CD14-positive monocyte (primary cell): ENCODE measurements around the gene PRCD. TPM values are rescaled to one million over a fixed set of nuclear protein-coding genes. Genes with fewer than 3 reads are reported as not detected.
A peak's percentile ranks its signal among the peaks of the same experiment; 100 is the strongest.

Experiments
- DNase-seq, 3 donors: peaks; one replicate each; pipeline ENCODE4 v3.0.0-alpha.2; 2011 to 2022
- H2AFZ ChIP-seq: 2 replicates; pipeline ENCODE4 v1.6.0; 2012; ENCODE audit warnings: mild to moderate bottlenecking, low read depth, low read length, inconsistent platforms; ENCODE audit not compliant: insufficient read depth, poor library complexity, severe bottlenecking
- H3K27ac ChIP-seq, 2 donors: 1 replicate in 1 of 2; 2 replicates in 1 of 2; pipeline ENCODE4 v1.5.1; 2012 to 2013; ENCODE audit warnings: low read length in 2 of 2, control low read depth in 1 of 2, inconsistent platforms in 1 of 2, low read depth in 1 of 2, mild to moderate bottlenecking in 1 of 2
- H3K27me3 ChIP-seq, 2 donors: one replicate each; pipeline versions ENCODE4 v1.6.0 to v1.6.1; 2011 to 2013; ENCODE audit warnings: low read length in 2 of 2; ENCODE audit not compliant: control insufficient read depth in 2 of 2, insufficient read depth in 2 of 2
- H3K36me3 ChIP-seq, 2 donors: replicated peaks in 1 of 2; 1 replicate in 1 of 2; 2 replicates in 1 of 2; pipeline versions ENCODE4 v1.5.1 to v1.6.1; 2012 to 2013; ENCODE audit warnings: low read length in 2 of 2, control low read depth in 1 of 2, inconsistent platforms in 1 of 2, mild to moderate bottlenecking in 1 of 2; ENCODE audit not compliant: insufficient read depth in 2 of 2, control insufficient read depth in 1 of 2
- H3K4me1 ChIP-seq, 2 donors: 1 replicate in 1 of 2; 2 replicates in 1 of 2; pipeline versions ENCODE4 v1.5.1 to v1.6.1; 2012 to 2013; ENCODE audit warnings: low read length in 2 of 2, control low read depth in 1 of 2, inconsistent platforms in 1 of 2, mild to moderate bottlenecking in 1 of 2, moderate library complexity in 1 of 2; ENCODE audit not compliant: insufficient read depth in 2 of 2, control insufficient read depth in 1 of 2
- H3K4me2 ChIP-seq: replicated peaks from 2 replicates; pipeline ENCODE3; 2012; ENCODE audit warnings: low read length, moderate library complexity, mild to moderate bottlenecking; ENCODE audit not compliant: poor library complexity, severe bottlenecking; ENCODE audit errors: extremely low read depth
- H3K4me3 ChIP-seq, 3 experiments: fragments of 200-600 bp in 1 of 3; sonication (generic) in 1 of 3; replicated peaks in 1 of 3; 1 replicate in 2 of 3; 2 replicates in 1 of 3; pipeline ENCODE4 v1.5.1; 2011 to 2013; ENCODE audit warnings: low read length in 3 of 3, mild to moderate bottlenecking in 3 of 3, control low read depth in 2 of 3, low read depth in 2 of 3, inconsistent platforms in 1 of 3, moderate library complexity in 1 of 3
- H3K79me2 ChIP-seq: 2 replicates; pipeline ENCODE4 v1.6.0; 2012; ENCODE audit warnings: mild to moderate bottlenecking, control low read depth, inconsistent platforms, low read length, moderate library complexity; ENCODE audit not compliant: insufficient read depth
- H3K9ac ChIP-seq: 2 replicates; pipeline ENCODE4 v1.6.0; 2017; ENCODE audit warnings: low read length, mild to moderate bottlenecking; ENCODE audit not compliant: insufficient read depth, poor library complexity, severe bottlenecking
- H3K9me3 ChIP-seq, 2 donors: replicated peaks in 1 of 2; 1 replicate in 1 of 2; 2 replicates in 1 of 2; pipeline versions ENCODE4 v1.5.1 to v1.6.1; 2012 to 2013; ENCODE audit warnings: low read length in 2 of 2, control low read depth in 1 of 2; ENCODE audit not compliant: control insufficient read depth in 1 of 2, insufficient read depth in 1 of 2
- H4K20me1 ChIP-seq: 2 replicates; pipeline ENCODE4 v1.6.0; 2012; ENCODE audit warnings: mild to moderate bottlenecking, low read length, control low read depth, moderate library complexity; ENCODE audit not compliant: insufficient read depth
- H3K27ac Mint-ChIP-seq, 7 donors: one replicate each; pipeline ENCODE4 v1.8.0; 2020; ENCODE audit warnings: mild to moderate bottlenecking in 7 of 7, mixed read lengths in 7 of 7, moderate library complexity in 6 of 7, inconsistent platforms in 2 of 7
- H3K27me3 Mint-ChIP-seq, 3 donors: one replicate each; pipeline ENCODE4 v1.8.0; 2021 to 2022; ENCODE audit warnings: low read depth in 3 of 3, mild to moderate bottlenecking in 3 of 3, mixed read lengths in 3 of 3, moderate library complexity in 3 of 3, inconsistent platforms in 1 of 3
- H3K36me3 Mint-ChIP-seq, 2 donors: one replicate each; pipeline ENCODE4 v1.8.0; 2020; ENCODE audit warnings: mixed read lengths in 2 of 2, inconsistent platforms in 1 of 2, mild to moderate bottlenecking in 1 of 2
- H3K4me1 Mint-ChIP-seq: one replicate; pipeline ENCODE4 v1.8.0; 2020; ENCODE audit warnings: mild to moderate bottlenecking, mixed read lengths
- H3K4me3 Mint-ChIP-seq, 2 donors: one replicate each; pipeline ENCODE4 v1.8.0; 2020; ENCODE audit warnings: mild to moderate bottlenecking in 2 of 2, mixed read lengths in 2 of 2, moderate library complexity in 1 of 2
- H3K9me3 Mint-ChIP-seq, 7 donors: one replicate each; pipeline ENCODE4 v1.8.0; 2020 to 2022; ENCODE audit warnings: mixed read lengths in 7 of 7, mild to moderate bottlenecking in 6 of 7, moderate library complexity in 6 of 7, inconsistent platforms in 2 of 7
- WGBS: methylation state at CpG from one replicate; pipeline ENCODE4 v1.1.5; 2013; ENCODE audit warnings: missing lambda C conversion rate; ENCODE audit not compliant: insufficient coverage; 5-methylcytosine and 5-hydroxymethylcytosine counted together
- intact Hi-C, 2 donors: fragments of 100-400 bp; cut with micrococcal nuclease; formaldehyde crosslinking; loops; one replicate each; pipeline versions ENCODE4 v1.15.0 to v1.15.1; 2023
- polyA plus RNA-seq, 3 donors: library from polyadenylated mRNA; depleted of rRNA in 1 of 3; unstranded in 2 of 3; stranded (reverse) in 1 of 3; fragments of 300-500 nt in 2 of 3; fragments of >200 nt in 1 of 3; fragmentation: Illumina TruSeq in 2 of 3; gene quantifications; 1 replicate in 2 of 3; 2 replicates in 1 of 3; pipeline ENCODE4 v1.2.3, GENCODE V29; 2012 to 2021
- TF ChIP-seq, protein P1 (sequence below): fragments of 200-600 bp; IDR thresholded peaks from one replicate; pipeline ENCODE4 v1.8.0; 2022; ENCODE audit warnings: antibody characterized with exemption, mild to moderate bottlenecking

PRCD gene
- polyA plus RNA-seq, 3 donors, result not detected

DNA sequence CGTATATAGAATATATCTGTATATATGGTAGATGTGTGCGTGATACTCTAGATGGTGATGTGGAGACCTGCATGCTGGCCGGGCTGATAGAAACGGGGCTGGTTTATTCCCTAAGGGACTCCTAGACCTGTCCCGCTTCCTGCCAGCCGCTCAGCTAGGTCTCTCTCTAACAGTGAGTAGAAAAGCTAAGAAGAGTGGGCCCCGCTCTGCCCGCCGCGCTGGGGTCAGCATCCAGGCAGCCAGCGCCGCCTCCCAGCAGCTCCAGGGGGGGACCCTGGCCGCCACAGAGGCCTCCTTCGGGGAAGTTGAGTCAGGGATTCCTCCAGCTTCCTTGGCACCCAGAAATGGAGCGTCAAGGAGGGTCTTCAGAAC is 11.7 kb upstream of the PRCD start:
- H4K20me1 ChIP-seq, result no peaks in the 10 kb centered on the region
- 70% methylated on average over 10 of the region's 15 CpGs for WGBS
- H3K79me2 ChIP-seq, result no peaks in the 10 kb centered on the region
- H3K27me3 ChIP-seq, result peaks cover 0 to 27% of the 10 kb centered on the region in 2 donors
- Mint-ChIP-seq H3K27ac (peak overlapping the region in 1 of 7 donors; percentile 81), H3K4me3 (peak overlapping the region in 1 of 2 donors; percentile 48), H3K9me3 (peaks cover 0 to 3% (median 0%) of the 10 kb centered on the region in 7 donors), H3K36me3 (no peaks in the 10 kb centered on the region), H3K27me3 (peaks cover 21 to 36% (median 29%) of the 10 kb centered on the region in 3 donors), H3K4me1 (peaks cover 22% of the 10 kb centered on the region)
- intact Hi-C loops, result loop anchor here in 1 of 2 donors (10.0 kb wide), 1 partner anchor 177 kb away; no protein-coding TSS in a partner anchor
- no peak for DNase-seq
- H2AFZ ChIP-seq, result no peak overlapping the region
- H3K4me3 ChIP-seq, result no peak overlapping the region
- H3K4me2 ChIP-seq, result no peak overlapping the region
- TF ChIP-seq, protein P1, sequence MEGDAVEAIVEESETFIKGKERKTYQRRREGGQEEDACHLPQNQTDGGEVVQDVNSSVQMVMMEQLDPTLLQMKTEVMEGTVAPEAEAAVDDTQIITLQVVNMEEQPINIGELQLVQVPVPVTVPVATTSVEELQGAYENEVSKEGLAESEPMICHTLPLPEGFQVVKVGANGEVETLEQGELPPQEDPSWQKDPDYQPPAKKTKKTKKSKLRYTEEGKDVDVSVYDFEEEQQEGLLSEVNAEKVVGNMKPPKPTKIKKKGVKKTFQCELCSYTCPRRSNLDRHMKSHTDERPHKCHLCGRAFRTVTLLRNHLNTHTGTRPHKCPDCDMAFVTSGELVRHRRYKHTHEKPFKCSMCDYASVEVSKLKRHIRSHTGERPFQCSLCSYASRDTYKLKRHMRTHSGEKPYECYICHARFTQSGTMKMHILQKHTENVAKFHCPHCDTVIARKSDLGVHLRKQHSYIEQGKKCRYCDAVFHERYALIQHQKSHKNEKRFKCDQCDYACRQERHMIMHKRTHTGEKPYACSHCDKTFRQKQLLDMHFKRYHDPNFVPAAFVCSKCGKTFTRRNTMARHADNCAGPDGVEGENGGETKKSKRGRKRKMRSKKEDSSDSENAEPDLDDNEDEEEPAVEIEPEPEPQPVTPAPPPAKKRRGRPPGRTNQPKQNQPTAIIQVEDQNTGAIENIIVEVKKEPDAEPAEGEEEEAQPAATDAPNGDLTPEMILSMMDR, result no peak
- H3K4me1 ChIP-seq, result peaks cover 4 to 20% of the 10 kb centered on the region in 2 donors
- no peaks in the 10 kb centered on the region for H3K9me3 ChIP-seq
- no peak overlapping the region for H3K9ac ChIP-seq
- H3K27ac ChIP-seq, result no peak overlapping the region
- H3K36me3 ChIP-seq, result no peaks in the 10 kb centered on the region

DNA sequence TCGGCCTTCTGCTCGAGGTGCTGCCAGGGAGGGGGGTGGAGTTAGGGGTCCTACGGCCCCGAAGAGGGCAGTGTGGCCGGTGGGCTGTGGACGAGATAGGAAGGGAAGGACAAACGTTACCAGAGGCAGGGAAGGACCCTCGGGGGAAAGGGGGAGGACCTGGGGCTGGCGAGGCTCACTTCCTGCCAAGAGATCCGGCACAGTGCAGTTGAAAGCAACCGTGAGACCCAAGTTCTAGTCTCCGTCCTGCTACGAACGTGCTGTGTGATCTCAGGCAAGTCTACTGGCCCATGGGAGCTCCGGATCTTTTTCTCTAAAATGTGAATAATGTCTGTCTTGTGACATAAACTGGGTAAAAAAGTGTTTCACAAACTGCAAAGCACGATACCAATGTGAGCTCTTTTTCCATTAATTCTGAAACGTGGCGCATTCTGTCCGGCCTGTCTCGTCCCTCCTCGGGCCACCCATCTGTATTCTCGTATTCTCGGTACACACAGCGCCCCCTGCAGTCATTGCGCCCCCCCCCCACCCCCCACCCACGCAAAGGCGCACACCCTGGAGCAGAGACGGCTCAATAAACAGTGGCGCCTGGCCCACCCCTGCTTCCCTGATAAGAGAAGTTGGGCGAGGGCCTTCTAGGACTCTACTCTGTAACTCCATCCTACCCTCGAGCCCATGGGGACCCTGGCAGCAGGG is 11.2 kb upstream of the PRCD start:
- Histone ChIP-seq H3K4me3 (no peak overlapping the region), H4K20me1 (no peaks in the 10 kb centered on the region), H3K4me2 (no peak overlapping the region), H2AFZ (no peak overlapping the region), H3K79me2 (no peaks in the 10 kb centered on the region), H3K4me1 (peaks cover 4 to 16% of the 10 kb centered on the region in 2 donors), H3K36me3 (no peaks in the 10 kb centered on the region), H3K9ac (no peak overlapping the region), H3K9me3 (no peaks in the 10 kb centered on the region), H3K27me3 (peaks cover 0 to 23% of the 10 kb centered on the region in 2 donors), H3K27ac (no peak overlapping the region)
- no peak for DNase-seq
- intact Hi-C loops, result loop anchor here in 1 of 2 donors (10.0 kb wide), 1 partner anchor 176 kb away; no protein-coding TSS in a partner anchor
- Mint-ChIP-seq H3K36me3 (no peaks in the 10 kb centered on the region), H3K4me1 (peaks cover 18% of the 10 kb centered on the region), H3K27me3 (peaks cover 18 to 33% (median 27%) of the 10 kb centered on the region in 3 donors), H3K4me3 (peak overlapping the region in 1 of 2 donors; percentile 35), H3K27ac (peak overlapping the region in 1 of 7 donors; percentile 81), H3K9me3 (peaks cover 0 to 3% (median 0%) of the 10 kb centered on the region in 7 donors)
- TF ChIP-seq, protein P1, result no peak
- WGBS, result 70% methylated on average over 14 of the region's 31 CpGs
